NAMALWA (cell line): ENCODE data around the gene DUSP10.

Experiments used
- DNase-seq: peaks from one replicate; pipeline ENCODE4 v3.0.0-alpha.2; 2015; ENCODE audit warnings: low spot score

The DUSP10 gene

GRCh38 chr1:221732052-221732451 is 9.8 kb downstream of the DUSP10 start:
- DNase-seq: no peak

- DNase-seq: no peak
Observed at GRCh38 chr1:221729771-221730330, 12.0 kb downstream of the DUSP10 start.

GRCh38 chr1:221728037-221728505 is 13.8 kb downstream of the DUSP10 start:
- no peak for DNase-seq

GRCh38 chr1:221727146-221728036 is 14.5 kb downstream of the DUSP10 start:
- no peak for DNase-seq

GRCh38 chr1:221725735-221726672 is 15.9 kb downstream of the DUSP10 start:
- DNase-seq: no peak

GRCh38 chr1:221724931-221725605 is 16.8 kb downstream of the DUSP10 start:
- no peak for DNase-seq

GRCh38 chr1:221723848-221724236 is 18.0 kb downstream of the DUSP10 start:
- DNase-seq: no peak

- no peak for DNase-seq
Observed at GRCh38 chr1:221723018-221723847, 18.7 kb downstream of the DUSP10 start.

GRCh38 chr1:221722254-221723017 is 19.5 kb downstream of the DUSP10 start:
- DNase-seq: no peak

GRCh38 chr1:221720545-221720944 is 21.3 kb downstream of the DUSP10 start:
- DNase-seq: no peak

GRCh38 chr1:221719987-221720386 is 21.9 kb downstream of the DUSP10 start:
- DNase-seq: no peak

GRCh38 chr1:221719278-221719597 is 22.7 kb downstream of the DUSP10 start:
- no peak for DNase-seq

GRCh38 chr1:221718381-221719277 is 23.3 kb downstream of the DUSP10 start:
- no peak for DNase-seq

- DNase-seq: no peak
Observed at GRCh38 chr1:221717485-221717853, 24.4 kb downstream of the DUSP10 start.

GRCh38 chr1:221716713-221717484 is 25.0 kb downstream of the DUSP10 start:
- no peak for DNase-seq

GRCh38 chr1:221715321-221716169 is 26.3 kb downstream of the DUSP10 start:
- DNase-seq: no peak
